Suprapubic skin (tissue), 4 donors: ENCODE results near the gene C11orf68. TPM values are rescaled to one million over a fixed set of nuclear protein-coding genes. Genes with fewer than 3 reads are reported as not detected.
"Not testable (repeated sequence)": the region's sequence is repeated elsewhere in the genome, so short reads cannot be mapped to it uniquely, and the experiment has no call there.

Experiments
- DNase-seq, 2 donors: peaks; one replicate each; pipeline ENCODE4 v3.0.0-alpha.2; 2019; ENCODE audit warnings: low spot score in 2 of 2
- H3K27ac ChIP-seq: fragments of 200-600 bp; sonication (generic); one replicate; pipeline ENCODE4 v1.5.1; 2019
- H3K27me3 ChIP-seq: fragments of 200-600 bp; sonication (generic); one replicate; pipeline ENCODE4 v1.5.1; 2019
- H3K36me3 ChIP-seq: fragments of 200-600 bp; sonication (generic); one replicate; pipeline ENCODE4 v1.5.1; 2019
- H3K4me1 ChIP-seq: fragments of 200-600 bp; sonication (generic); one replicate; pipeline ENCODE4 v1.5.1; 2019
- H3K4me3 ChIP-seq: fragments of 200-600 bp; sonication (generic); one replicate; pipeline ENCODE4 v1.5.1; 2019; ENCODE audit warnings: mild to moderate bottlenecking
- H3K9me3 ChIP-seq: fragments of 200-600 bp; sonication (generic); one replicate; pipeline ENCODE4 v1.5.1; 2019
- EP300 ChIP-seq: sonication (generic); formaldehyde crosslinking; IDR thresholded peaks from one replicate; pipeline ENCODE4 v1.6.1; 2017; ENCODE audit warnings: antibody characterized with exemption
- POLR2A ChIP-seq, 2 donors: fragments of 450-650 bp; IDR thresholded peaks; one replicate each; pipeline ENCODE4 v1.6.1; 2017; ENCODE audit warnings: antibody characterized with exemption in 2 of 2, mild to moderate bottlenecking in 2 of 2, moderate library complexity in 2 of 2
- POLR2AphosphoS5 ChIP-seq, 3 donors: sonication (generic); formaldehyde crosslinking; IDR thresholded peaks; one replicate each; pipeline ENCODE4 v1.6.1; 2017; ENCODE audit warnings: antibody characterized with exemption in 3 of 3
- WGBS: methylation state at CpG from one replicate; pipeline ENCODE4 v1.1.5; 2018; 5-methylcytosine and 5-hydroxymethylcytosine counted together
- total RNA-seq, 4 donors: library from RNA; depleted of rRNA; stranded (reverse); fragments of >200 nt; gene quantifications; one replicate each; pipeline ENCODE4 v1.1.0, GENCODE V29; 2016
- TF ChIP-seq, protein P1 (sequence below), 2 donors: fragments of 200-600 bp in 1 of 2; fragments of 450-650 bp in 1 of 2; sonication (generic) in 1 of 2; IDR thresholded peaks; one replicate each; pipeline ENCODE4 v1.5.1; 2016 to 2019; ENCODE audit warnings: antibody characterized with exemption in 2 of 2, mild to moderate bottlenecking in 1 of 2, moderate library complexity in 1 of 2

The C11orf68 gene
- total RNA-seq, 4 donors from 2014 or later, result 17.4 to 21.6 (median 19.5) TPM

DNA sequence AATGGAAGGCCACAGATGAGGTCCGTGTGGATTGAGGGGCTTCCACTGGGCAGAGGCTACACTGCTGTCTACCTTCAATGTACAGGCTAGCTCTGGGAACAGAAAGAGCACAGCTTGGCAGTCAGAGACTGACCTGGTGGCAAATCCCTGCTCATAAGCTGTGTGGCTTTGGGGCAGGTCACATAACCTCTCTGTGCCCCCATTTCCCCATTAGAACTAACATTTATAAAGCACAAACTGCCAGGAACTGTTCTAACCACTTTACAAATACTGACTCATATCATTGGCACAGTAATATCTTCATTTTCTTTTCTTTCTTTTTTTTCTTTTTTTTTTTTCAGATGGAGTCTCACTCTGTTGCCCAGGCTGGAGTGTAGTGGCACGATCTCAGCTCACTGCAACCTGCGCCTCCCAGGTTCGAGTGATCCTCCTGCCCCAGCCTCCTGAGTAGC is 21.8 kb downstream of the C11orf68 start:
- no peaks in the 10 kb centered on the region for H3K27me3 ChIP-seq
- no peaks in the 10 kb centered on the region for H3K36me3 ChIP-seq
- no peak for TF ChIP-seq POLR2AphosphoS5 (IDR thresholded peaks at IDR 0.05)
- TF ChIP-seq, protein P1, sequence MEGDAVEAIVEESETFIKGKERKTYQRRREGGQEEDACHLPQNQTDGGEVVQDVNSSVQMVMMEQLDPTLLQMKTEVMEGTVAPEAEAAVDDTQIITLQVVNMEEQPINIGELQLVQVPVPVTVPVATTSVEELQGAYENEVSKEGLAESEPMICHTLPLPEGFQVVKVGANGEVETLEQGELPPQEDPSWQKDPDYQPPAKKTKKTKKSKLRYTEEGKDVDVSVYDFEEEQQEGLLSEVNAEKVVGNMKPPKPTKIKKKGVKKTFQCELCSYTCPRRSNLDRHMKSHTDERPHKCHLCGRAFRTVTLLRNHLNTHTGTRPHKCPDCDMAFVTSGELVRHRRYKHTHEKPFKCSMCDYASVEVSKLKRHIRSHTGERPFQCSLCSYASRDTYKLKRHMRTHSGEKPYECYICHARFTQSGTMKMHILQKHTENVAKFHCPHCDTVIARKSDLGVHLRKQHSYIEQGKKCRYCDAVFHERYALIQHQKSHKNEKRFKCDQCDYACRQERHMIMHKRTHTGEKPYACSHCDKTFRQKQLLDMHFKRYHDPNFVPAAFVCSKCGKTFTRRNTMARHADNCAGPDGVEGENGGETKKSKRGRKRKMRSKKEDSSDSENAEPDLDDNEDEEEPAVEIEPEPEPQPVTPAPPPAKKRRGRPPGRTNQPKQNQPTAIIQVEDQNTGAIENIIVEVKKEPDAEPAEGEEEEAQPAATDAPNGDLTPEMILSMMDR (IDR thresholded peaks at IDR 0.05), result no peak
- no peak for TF ChIP-seq EP300
- TF ChIP-seq POLR2A (IDR thresholded peaks at IDR 0.05), result no peak
- H3K4me1 ChIP-seq, result peaks cover 51% of the 10 kb centered on the region
- H3K9me3 ChIP-seq, result no peaks in the 10 kb centered on the region
- H3K4me3 ChIP-seq, result no peak overlapping the region
- no peak for DNase-seq
- 86% methylated on average over 4 of the region's 4 CpGs for WGBS
- H3K27ac ChIP-seq, result no peak overlapping the region

DNA sequence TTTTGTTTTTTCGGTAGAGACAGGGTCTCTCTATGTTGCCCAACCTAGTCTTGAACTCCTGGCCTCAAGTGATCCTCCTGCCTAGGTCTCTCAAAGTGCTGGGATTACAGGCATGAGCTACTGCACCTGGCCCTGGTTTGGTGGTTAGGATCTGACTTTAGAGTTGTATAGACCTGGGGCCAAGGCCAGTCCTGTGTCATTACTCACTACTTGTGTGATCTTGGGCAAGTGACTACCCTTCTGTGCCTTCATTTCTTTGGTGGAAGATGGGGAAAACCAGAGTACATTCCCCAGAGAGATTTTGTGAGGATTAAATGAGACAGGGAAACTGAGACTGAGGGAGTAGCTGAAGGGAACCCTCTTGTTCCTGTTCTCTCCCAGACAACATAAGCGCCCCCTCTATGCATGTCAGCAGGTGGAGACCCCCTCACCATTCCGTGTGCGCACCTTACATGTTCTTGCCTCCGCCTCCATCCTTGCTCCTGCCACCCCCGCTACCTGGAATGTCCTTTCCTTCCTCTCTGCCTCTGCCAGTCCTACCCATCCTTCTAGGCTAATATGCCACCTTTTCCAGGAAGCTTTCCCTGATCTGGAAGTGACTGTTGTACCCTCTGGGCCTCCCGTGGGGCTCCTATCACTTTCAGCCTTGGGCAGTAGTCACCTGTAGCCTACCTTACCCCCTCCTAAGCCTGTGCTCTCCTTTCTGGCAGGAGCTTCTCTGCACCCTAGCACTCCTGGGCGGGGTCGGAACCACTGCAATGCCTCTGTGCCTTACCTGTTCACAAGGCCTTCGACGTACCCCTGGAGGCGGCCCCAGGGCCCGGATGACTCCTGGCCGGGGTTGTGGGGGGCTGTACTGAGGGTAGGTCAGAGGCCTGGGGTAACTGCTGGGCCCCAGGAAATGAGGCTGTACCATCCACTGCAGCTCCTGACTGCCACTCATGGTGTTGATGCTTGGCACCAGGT is 22.5 kb downstream of the C11orf68 start:
- no peak for DNase-seq
- H3K27me3 ChIP-seq, result no peaks in the 10 kb centered on the region
- H3K4me1 ChIP-seq, result peaks cover 59% of the 10 kb centered on the region
- WGBS, result 91% methylated on average over 14 of the region's 14 CpGs
- H3K27ac ChIP-seq, result no peak overlapping the region
- TF ChIP-seq, protein P1 (IDR thresholded peaks at IDR 0.05), result no peak
- no peak for TF ChIP-seq EP300
- TF ChIP-seq POLR2A (IDR thresholded peaks at IDR 0.05), result no peak
- TF ChIP-seq POLR2AphosphoS5 (IDR thresholded peaks at IDR 0.05), result no peak
- H3K9me3 ChIP-seq, result no peaks in the 10 kb centered on the region
- no peaks in the 10 kb centered on the region for H3K36me3 ChIP-seq
- H3K4me3 ChIP-seq, result no peak overlapping the region

DNA sequence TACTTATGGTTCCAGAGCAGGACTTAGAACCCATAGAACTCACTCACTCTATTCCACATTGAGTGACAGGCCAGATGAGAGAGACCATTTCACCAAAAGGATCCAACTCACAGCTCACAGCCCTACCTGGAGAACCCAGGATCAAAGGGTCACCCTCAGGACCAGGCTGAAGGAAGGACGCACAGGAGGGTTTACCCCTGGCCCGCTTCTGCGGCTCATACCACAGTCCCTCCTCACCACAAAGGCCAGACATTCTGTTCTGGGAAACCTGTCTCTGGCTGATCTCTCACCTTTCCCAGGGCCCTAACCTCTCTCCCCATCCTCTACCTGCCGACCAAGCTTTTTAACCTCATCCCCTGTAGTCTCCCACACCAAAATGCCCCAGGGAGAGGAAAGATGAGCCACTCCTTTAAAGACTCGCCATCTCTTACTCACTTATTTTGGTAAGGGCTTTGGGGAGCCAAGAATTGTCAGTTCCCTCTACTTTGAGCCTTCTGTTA is 23.3 kb downstream of the C11orf68 start:
- H3K27me3 ChIP-seq, result no peaks in the 10 kb centered on the region
- no peak for TF ChIP-seq POLR2AphosphoS5 (IDR thresholded peaks at IDR 0.05)
- TF ChIP-seq EP300, result no peak
- TF ChIP-seq, protein P1 (IDR thresholded peaks at IDR 0.05), result no peak
- TF ChIP-seq POLR2A (IDR thresholded peaks at IDR 0.05), result no peak
- DNase-seq, result no peak
- peaks cover 58% of the 10 kb centered on the region for H3K4me1 ChIP-seq
- no peak overlapping the region for H3K27ac ChIP-seq
- no peaks in the 10 kb centered on the region for H3K9me3 ChIP-seq
- no peak overlapping the region for H3K4me3 ChIP-seq
- WGBS, result 85% methylated on average over 5 of the region's 5 CpGs
- no peaks in the 10 kb centered on the region for H3K36me3 ChIP-seq

DNA sequence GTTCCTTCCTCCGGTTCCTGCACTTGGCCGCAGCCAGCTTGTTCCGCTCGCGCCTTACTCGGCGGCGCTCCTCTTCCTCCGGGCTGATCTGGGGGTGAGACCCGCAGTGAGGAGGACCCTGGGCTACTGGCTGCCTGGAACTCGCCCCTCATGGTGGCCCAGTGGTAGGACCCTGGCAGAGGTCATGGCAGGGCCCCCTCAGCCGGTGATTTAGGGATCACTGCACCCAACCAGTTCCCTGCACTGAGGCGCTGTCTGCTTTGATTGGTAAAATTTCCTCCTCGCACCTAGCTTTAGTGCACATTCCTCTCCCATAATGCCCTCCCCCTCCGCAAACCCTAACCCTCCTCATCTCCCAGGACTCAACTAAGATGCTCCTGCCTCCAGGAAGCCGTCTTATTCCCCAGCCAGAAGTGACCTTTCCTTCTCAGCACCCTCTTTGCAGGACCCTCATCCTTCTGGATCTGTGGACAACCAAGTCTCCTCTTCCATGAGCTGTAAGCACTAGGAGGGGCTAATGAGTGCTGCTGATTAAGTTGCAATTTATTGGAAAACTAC is 24.7 kb downstream of the C11orf68 start:
- no peaks in the 10 kb centered on the region for H3K9me3 ChIP-seq
- no peaks in the 10 kb centered on the region for H3K36me3 ChIP-seq
- H3K4me3 ChIP-seq, result peak overlapping the region; percentile 30
- H3K27me3 ChIP-seq, result no peaks in the 10 kb centered on the region
- DNase-seq, result peak in 1 of 2 donors; percentile 79
- WGBS, result 68% methylated on average over 16 of the region's 16 CpGs
- H3K4me1 ChIP-seq, result peaks cover 58% of the 10 kb centered on the region
- TF ChIP-seq POLR2A (IDR thresholded peaks at IDR 0.05), result no peak
- no peak for TF ChIP-seq POLR2AphosphoS5 (IDR thresholded peaks at IDR 0.05)
- TF ChIP-seq EP300, result no peak
- H3K27ac ChIP-seq, result peak overlapping the region; percentile 25

DNA sequence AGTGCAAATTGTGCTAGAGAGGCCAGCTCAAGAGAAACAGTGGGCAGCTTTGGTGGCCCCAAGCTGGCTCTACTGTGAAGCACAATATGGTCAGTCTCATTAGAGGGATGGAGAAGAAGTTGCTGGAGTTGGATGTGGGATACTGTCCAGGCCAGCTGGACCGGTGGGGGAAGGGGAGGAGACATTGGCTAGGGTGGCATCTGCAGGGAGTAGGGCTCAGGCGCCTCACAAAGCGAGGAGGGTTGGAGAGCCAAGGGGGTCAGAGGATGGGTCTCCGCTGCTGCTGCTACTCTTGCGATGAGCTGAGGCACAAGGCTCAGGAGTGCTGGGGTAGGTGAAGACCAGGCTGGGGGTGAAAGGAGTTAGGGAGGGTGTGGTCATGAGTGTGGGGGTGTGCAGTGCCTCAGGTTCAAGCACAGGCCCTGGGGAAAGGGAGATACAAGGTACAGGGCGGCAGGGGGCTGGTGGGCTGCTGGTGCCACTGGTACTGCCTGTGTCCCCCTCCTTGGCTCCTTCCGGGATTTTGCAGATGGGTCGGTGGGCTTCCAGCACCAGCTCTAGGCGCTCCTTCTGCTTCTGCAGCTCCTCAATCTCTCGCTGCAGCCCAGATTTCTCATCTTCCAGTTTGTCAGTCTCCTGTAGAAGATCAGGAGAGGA is 26.1 kb downstream of the C11orf68 start:
- no peaks in the 10 kb centered on the region for H3K36me3 ChIP-seq
- no peaks in the 10 kb centered on the region for H3K27me3 ChIP-seq
- no peak for DNase-seq
- peaks cover 56% of the 10 kb centered on the region for H3K4me1 ChIP-seq
- TF ChIP-seq EP300 (no peak), POLR2A (IDR thresholded peaks at IDR 0.05) (no peak), POLR2AphosphoS5 (IDR thresholded peaks at IDR 0.05) (no peak)
- TF ChIP-seq, protein P1 (IDR thresholded peaks at IDR 0.05), result no peak
- no peaks in the 10 kb centered on the region for H3K9me3 ChIP-seq
- H3K4me3 ChIP-seq, result peak overlapping the region; percentile 65
- WGBS, result 77% methylated on average over 10 of the region's 10 CpGs
- peak overlapping the region; percentile 95 for H3K27ac ChIP-seq

DNA sequence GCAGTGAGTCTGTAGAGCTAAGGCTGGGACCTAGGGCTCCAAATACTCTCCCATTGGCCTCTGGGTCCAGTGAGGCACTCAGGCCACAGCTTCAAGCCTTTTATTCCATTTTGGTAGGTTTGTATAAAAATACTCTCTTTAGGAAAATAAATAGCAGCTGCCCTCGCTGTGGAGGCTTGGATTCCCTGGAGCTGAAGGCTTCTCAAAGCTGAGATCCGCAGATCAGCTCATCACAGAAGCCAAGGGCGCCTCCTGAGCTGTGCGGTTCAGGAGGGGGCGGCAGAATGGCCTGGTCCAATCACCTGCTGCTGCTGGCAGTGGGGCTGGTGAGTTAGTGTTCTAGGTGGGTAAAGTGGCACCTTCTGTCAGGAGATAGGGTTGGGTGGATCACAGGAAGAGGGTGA is 26.7 kb downstream of the C11orf68 start:
- H3K27ac ChIP-seq, result peak overlapping the region; percentile 95
- H3K4me3 ChIP-seq, result peak overlapping the region; percentile 65
- WGBS, result 57% methylated on average over 4 of the region's 5 CpGs
- H3K36me3 ChIP-seq, DNase-seq, H3K9me3 ChIP-seq, H3K27me3 ChIP-seq: not testable (repeated sequence)
- H3K4me1 ChIP-seq, result peaks cover 62% of the 10 kb centered on the region
